Ovary (tissue), 9 donors: Measurements from ENCODE around the gene INSM2. TPM values are rescaled to one million over a fixed set of nuclear protein-coding genes. Genes with fewer than 3 reads are reported as not detected.

Experiments used
- DNase-seq, 5 donors: peaks; one replicate each; pipeline ENCODE4 v3.0.0-alpha.2; 2019 to 2020
- H3K27ac ChIP-seq, 2 donors: fragments of 200-600 bp; one replicate each; pipeline versions ENCODE4 v1.5.1 to v1.8.0; 2019 to 2022
- H3K27me3 ChIP-seq: fragments of 200-600 bp; one replicate; pipeline ENCODE4 v1.8.0; 2022
- H3K36me3 ChIP-seq: fragments of 200-600 bp; sonication (generic); one replicate; pipeline ENCODE4 v1.5.1; 2019
- H3K4me1 ChIP-seq: one replicate; pipeline ENCODE4 v1.8.1; 2013; ENCODE audit warnings: mild to moderate bottlenecking, moderate library complexity; ENCODE audit not compliant: insufficient read depth
- H3K4me3 ChIP-seq: fragments of 200-600 bp; sonication (generic); one replicate; pipeline ENCODE4 v1.5.1; 2017
- H3K9me3 ChIP-seq, 2 donors: fragments of 200-600 bp in 1 of 2; sonication (generic) in 1 of 2; one replicate each; pipeline versions ENCODE4 v1.5.1 to v1.8.1; 2013 to 2019; ENCODE audit warnings: mild to moderate bottlenecking in 1 of 2, moderate library complexity in 1 of 2
- CTCF ChIP-seq, 3 donors: fragments of 450-650 bp in 2 of 3; fragments of 200-600 bp in 1 of 3; IDR thresholded peaks; one replicate each; pipeline versions ENCODE4 v1.5.1 to v1.8.0; 2016 to 2022; ENCODE audit warnings: antibody characterized with exemption in 3 of 3, mild to moderate bottlenecking in 1 of 3
- EP300 ChIP-seq: sonication (generic); formaldehyde crosslinking; IDR thresholded peaks from one replicate; pipeline ENCODE4 v1.6.1; 2017; ENCODE audit warnings: antibody characterized with exemption
- POLR2A ChIP-seq: fragments of 450-650 bp; IDR thresholded peaks from one replicate; pipeline ENCODE4 v1.6.1; 2017; ENCODE audit warnings: antibody characterized with exemption, mild to moderate bottlenecking, moderate library complexity
- WGBS, 3 donors: extraction: QIAGEN DNeasy Blood & Tissue Kit in 1 of 3; methylation state at CpG; one replicate each; pipeline versions ENCODE4 v1.1.5 to v1.1.7; 2013 to 2017; 5-methylcytosine and 5-hydroxymethylcytosine counted together
- intact Hi-C, 4 donors: fragments of 100-400 bp; cut with DNase I; formaldehyde crosslinking; loops; one replicate each; pipeline versions ENCODE4 v1.11.0 to v1.15.1; 2022 to 2023
- polyA plus RNA-seq, 2 donors: library from polyadenylated mRNA; stranded (reverse); fragments of 200-250 nt in 1 of 2; fragments of 350-450 nt in 1 of 2; fragmentation: Illumina TruSeq in 1 of 2; extraction: RNeasy Lipid Tissue Mini Kit (QIAGEN cat#74804) in 1 of 2; gene quantifications; one replicate each; pipeline ENCODE4 v1.2.3, GENCODE V29; 2013 to 2014
- total RNA-seq, 7 donors: library from RNA; depleted of rRNA in 2 of 7; stranded (reverse); fragments of >200 nt in 2 of 7; fragmentation: NEBNext Ultra II Directional in 3 of 7; extraction: Animal tissue kit (Norgen Biotek cat#: 25700) in 3 of 7; gene quantifications; one replicate each; pipeline versions ENCODE4 v1.1.0 to v1.2.4, GENCODE V29; 2016 to 2023
- donor health status: DM: no; HTN: no; CAD: no; lungs with moderate emphysema.
- donor health status: DM: no; HTN: no; CAD: no.
- donor health status: Bipolar disorder and iron deficiency.
- donor health status: DM: yes; HTN: yes; CAD: no.
- donor health status: DM: no; HTN: no; CAD: no.
- donor health status: DM: yes; HTN: yes; CAD: no.

The INSM2 gene
- total and polyA plus RNA-seq, 9 donors = 0.11 TPM; not detected in 8

- H3K4me1 ChIP-seq = no peaks in the 10 kb centered on the region
- no peak overlapping the region for H3K4me3 ChIP-seq
- H3K36me3 ChIP-seq = no peaks in the 10 kb centered on the region
- no peak overlapping the region for H3K27ac ChIP-seq
- 93 to 97% (median 96%) methylated on average over 4 of the region's 4 CpGs for WGBS, 3 donors
- DNase-seq = no peak
- no peak for TF ChIP-seq CTCF (IDR thresholded peaks at IDR 0.05)
- no peak for TF ChIP-seq EP300
- no peak for TF ChIP-seq POLR2A
- H3K27me3 ChIP-seq = no peaks in the 10 kb centered on the region
- intact Hi-C loops = no loop called here
- no peaks in the 10 kb centered on the region for H3K9me3 ChIP-seq
Observed at GRCh38 chr14:35565871-35566464, 32.0 kb downstream of the INSM2 start.

GRCh38 chr14:35571598-35571997, 37.6 kb downstream of the INSM2 start:
- Histone ChIP-seq H3K4me1 (no peaks in the 10 kb centered on the region), H3K27ac (no peak overlapping the region), H3K4me3 (no peak overlapping the region), H3K36me3 (no peaks in the 10 kb centered on the region), H3K9me3 (no peaks in the 10 kb centered on the region), H3K27me3 (no peaks in the 10 kb centered on the region)
- no peak for DNase-seq
- intact Hi-C loops = no loop called here
- WGBS, 3 donors = 96 to 98% (median 97%) methylated on average over 8 of the region's 8 CpGs
- TF ChIP-seq CTCF (IDR thresholded peaks at IDR 0.05) = no peak
- no peak for TF ChIP-seq EP300
- no peak for TF ChIP-seq POLR2A

GRCh38 chr14:35573911-35574310, 39.9 kb downstream of the INSM2 start:
- H3K4me1 ChIP-seq = no peaks in the 10 kb centered on the region
- H3K9me3 ChIP-seq = no peaks in the 10 kb centered on the region
- no peaks in the 10 kb centered on the region for H3K27me3 ChIP-seq
- H3K27ac ChIP-seq = no peak overlapping the region
- no peak for DNase-seq
- H3K4me3 ChIP-seq = no peak overlapping the region
- no peaks in the 10 kb centered on the region for H3K36me3 ChIP-seq
- TF ChIP-seq CTCF (IDR thresholded peaks at IDR 0.05) (no peak), EP300 (no peak), POLR2A (no peak)
- intact Hi-C loops = no loop called here
- WGBS, 3 donors = 61 to 67% (median 64%) methylated on average over 2 of the region's 2 CpGs

- Histone ChIP-seq H3K4me3 (no peak overlapping the region), H3K4me1 (no peaks in the 10 kb centered on the region), H3K9me3 (no peaks in the 10 kb centered on the region), H3K36me3 (no peaks in the 10 kb centered on the region), H3K27me3 (no peaks in the 10 kb centered on the region), H3K27ac (no peak overlapping the region)
- intact Hi-C loops = no loop called here
- no peak for TF ChIP-seq EP300
- no peak for TF ChIP-seq POLR2A
- TF ChIP-seq CTCF (IDR thresholded peaks at IDR 0.05) = no peak
- no peak for DNase-seq
Observed at GRCh38 chr14:35576260-35576659, 42.3 kb downstream of the INSM2 start.
